NCI-H460 (cell line): ENCODE results near the gene BLOC1S4. TPM values are rescaled to one million over a fixed set of nuclear protein-coding genes. Genes with fewer than 3 reads are reported as not detected.
"Not testable (repeated sequence)": the region's sequence is repeated elsewhere in the genome, so short reads cannot be mapped to it uniquely, and the experiment has no call there.

Experiments
- DNase-seq: peaks from one replicate; pipeline ENCODE4 v3.0.0-alpha.2; 2016; ENCODE audit warnings: low read depth; ENCODE audit errors: extremely low read depth
- total RNA-seq: library from RNA; depleted of rRNA; stranded (reverse); fragments of >200 nt; shearing (Covaris generic); gene quantifications from 2 replicates; pipeline ENCODE4 v1.2.3, GENCODE V29; 2014

BLOC1S4 gene
- total RNA-seq, 1 experiment from 2014 or later, result 17.6 TPM

GRCh38 chr4:6715704-6716017 is 313 bp upstream of the BLOC1S4 start:
- no peak for DNase-seq

- DNase-seq, result no peak
Measured at GRCh38 chr4:6716958-6717655, 1.1 kb downstream of the BLOC1S4 start.

GRCh38 chr4:6718932-6719610 is 3.1 kb downstream of the BLOC1S4 start:
- no peak for DNase-seq

- no peak for DNase-seq
Measured at GRCh38 chr4:6719611-6720179, 3.7 kb downstream of the BLOC1S4 start.

GRCh38 chr4:6720202-6720699 is 4.3 kb downstream of the BLOC1S4 start:
- DNase-seq, result peak; percentile 47

GRCh38 chr4:6721121-6721520 is 5.1 kb downstream of the BLOC1S4 start:
- no peak for DNase-seq

- no peak for DNase-seq
Measured at GRCh38 chr4:6722891-6723290, 6.9 kb downstream of the BLOC1S4 start.

- DNase-seq, result no peak
Measured at GRCh38 chr4:6723851-6724250, 7.9 kb downstream of the BLOC1S4 start.

GRCh38 chr4:6724421-6725111 is 8.6 kb downstream of the BLOC1S4 start:
- DNase-seq, result no peak

GRCh38 chr4:6725427-6725961 is 9.5 kb downstream of the BLOC1S4 start:
- DNase-seq, result not testable (repeated sequence)

GRCh38 chr4:6727081-6727942 is 11.3 kb downstream of the BLOC1S4 start:
- DNase-seq, result no peak

GRCh38 chr4:6727943-6728250 is 11.9 kb downstream of the BLOC1S4 start:
- DNase-seq, result no peak

- DNase-seq, result no peak
Measured at GRCh38 chr4:6728320-6729029, 12.5 kb downstream of the BLOC1S4 start.

- no peak for DNase-seq
Measured at GRCh38 chr4:6730603-6731317, 14.8 kb downstream of the BLOC1S4 start.

- no peak for DNase-seq
Measured at GRCh38 chr4:6731318-6731675, 15.3 kb downstream of the BLOC1S4 start.

- DNase-seq, result no peak
Measured at GRCh38 chr4:6731780-6732179, 15.8 kb downstream of the BLOC1S4 start.

GRCh38 chr4:6732441-6733357 is 16.7 kb downstream of the BLOC1S4 start:
- peak; percentile 81 for DNase-seq
